ENCODE data around the gene KLHL11. TPM values are rescaled to one million over a fixed set of nuclear protein-coding genes. Genes with fewer than 3 reads are reported as not detected.

The KLHL11 gene, protein sequence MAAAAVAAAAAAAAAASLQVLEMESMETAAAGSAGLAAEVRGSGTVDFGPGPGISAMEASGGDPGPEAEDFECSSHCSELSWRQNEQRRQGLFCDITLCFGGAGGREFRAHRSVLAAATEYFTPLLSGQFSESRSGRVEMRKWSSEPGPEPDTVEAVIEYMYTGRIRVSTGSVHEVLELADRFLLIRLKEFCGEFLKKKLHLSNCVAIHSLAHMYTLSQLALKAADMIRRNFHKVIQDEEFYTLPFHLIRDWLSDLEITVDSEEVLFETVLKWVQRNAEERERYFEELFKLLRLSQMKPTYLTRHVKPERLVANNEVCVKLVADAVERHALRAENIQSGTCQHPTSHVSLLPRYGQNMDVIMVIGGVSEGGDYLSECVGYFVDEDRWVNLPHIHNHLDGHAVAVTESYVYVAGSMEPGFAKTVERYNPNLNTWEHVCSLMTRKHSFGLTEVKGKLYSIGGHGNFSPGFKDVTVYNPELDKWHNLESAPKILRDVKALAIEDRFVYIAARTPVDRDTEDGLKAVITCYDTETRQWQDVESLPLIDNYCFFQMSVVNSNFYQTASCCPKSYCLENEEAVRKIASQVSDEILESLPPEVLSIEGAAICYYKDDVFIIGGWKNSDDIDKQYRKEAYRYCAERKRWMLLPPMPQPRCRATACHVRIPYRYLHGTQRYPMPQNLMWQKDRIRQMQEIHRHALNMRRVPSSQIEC
- total RNA-seq: 10 to 100 TPM; 12.3 to 13.2 TPM

DNA sequence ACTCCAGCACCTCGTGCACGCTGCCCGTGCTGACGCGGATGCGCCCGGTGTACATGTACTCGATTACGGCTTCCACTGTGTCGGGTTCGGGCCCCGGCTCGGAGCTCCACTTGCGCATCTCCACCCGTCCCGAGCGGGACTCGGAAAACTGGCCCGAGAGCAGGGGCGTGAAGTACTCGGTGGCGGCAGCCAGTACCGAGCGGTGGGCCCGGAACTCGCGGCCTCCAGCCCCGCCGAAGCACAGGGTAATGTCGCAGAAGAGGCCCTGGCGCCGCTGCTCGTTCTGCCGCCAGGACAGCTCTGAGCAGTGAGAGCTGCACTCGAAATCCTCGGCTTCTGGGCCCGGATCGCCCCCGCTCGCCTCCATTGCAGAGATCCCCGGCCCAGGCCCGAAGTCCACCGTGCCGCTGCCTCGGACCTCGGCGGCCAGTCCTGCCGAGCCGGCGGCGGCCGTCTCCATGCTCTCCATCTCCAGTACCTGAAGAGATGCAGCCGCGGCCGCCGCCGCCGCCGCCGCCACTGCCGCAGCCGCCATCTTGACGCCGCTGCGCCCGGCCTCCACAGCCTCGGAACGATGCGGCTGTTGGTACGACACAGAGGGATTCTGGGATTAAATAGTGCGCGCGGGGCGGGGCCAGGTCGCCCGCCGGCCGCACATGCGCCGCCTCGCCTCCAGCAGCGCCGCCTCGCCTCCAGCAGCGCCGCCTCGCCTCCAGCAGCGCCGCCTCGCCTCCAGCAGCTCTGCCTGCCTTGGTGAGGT lies at the start of gene KLHL11:
TSS of gene KLHL11 (minus strand) at position 588 of the 760 bp plus-strand sequence. CDS start at position 535, 53 bp downstream.
- POLR2A ChIA-PET: interaction anchor here (0.7 to 2.2 kb wide), 15 partner anchors 9 to 177 kb away, joined by 3 to 8 read pairs (median 3); partner anchors contain the start of genes ACLY, CNP, DNAJC7 and EIF1
- CTCF ChIA-PET: interaction anchor here (0.7 to 3.4 kb wide), 6 partner anchors 11 to 65 kb away, joined by 3 to 14 read pairs (median 4); partner anchors contain the start of genes ODAD4 and P3H4
- Mint-ChIP-seq H3K9me3 (ENCODE audit: insufficient read depth) (no peaks in the 10 kb centered on the region), H3K27me3 (ENCODE audit: low read depth) (no peaks in the 10 kb centered on the region), H3K27ac (no peak within 1 kb of the TSS), H3K4me3 (no peak within 1 kb of the TSS), H3K4me1 (ENCODE audit: low read depth) (peaks cover 25% of the 10 kb centered on the region), H3K36me3 (ENCODE audit: low read depth) (peaks cover 23% of the 10 kb centered on the region)
- peak; percentile 94 for ATAC-seq
- peak; percentile 92 for DNase-seq

DNA sequence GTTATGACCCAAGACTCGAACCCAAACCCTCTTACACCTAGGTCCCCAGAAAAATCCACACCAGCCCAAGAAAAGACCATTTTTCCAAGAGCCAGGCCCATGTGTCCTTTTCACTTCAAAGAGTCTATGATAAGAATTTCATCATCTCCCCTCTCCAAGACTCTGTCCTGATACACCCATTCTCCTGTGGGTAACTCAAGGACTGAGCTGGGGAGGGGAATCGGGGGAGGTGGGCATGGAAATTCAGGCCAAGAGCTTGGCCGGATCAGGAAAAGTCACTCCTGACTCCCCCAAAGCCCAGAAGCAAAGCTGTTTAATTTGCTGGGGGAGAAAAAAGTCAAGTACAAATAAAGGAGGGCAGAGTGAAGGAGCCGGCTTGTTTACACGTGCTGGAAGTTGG lies 49.8 kb upstream of the KLHL11 start:
- Mint-ChIP-seq H3K27me3 (ENCODE audit: low read depth) (no peaks in the 10 kb centered on the region), H3K27ac (peak overlapping the region; percentile 50), H3K36me3 (ENCODE audit: low read depth) (peaks cover 54% of the 10 kb centered on the region), H3K4me3 (no peak overlapping the region), H3K4me1 (ENCODE audit: low read depth) (peaks cover 41% of the 10 kb centered on the region), H3K9me3 (ENCODE audit: insufficient read depth) (no peaks in the 10 kb centered on the region)
- no peak for DNase-seq
- CTCF ChIA-PET: interaction anchor here (1.2 kb wide), 2 partner anchors 45 to 219 kb away, joined by 3 read pairs; no protein-coding TSS in a partner anchor
- POLR2A ChIA-PET: interaction anchor here (1.0 kb wide), 1 partner anchor 16 kb away, joined by 3 read pairs; the partner anchor contains the start of gene ODAD4
- ATAC-seq: no peak

DNA sequence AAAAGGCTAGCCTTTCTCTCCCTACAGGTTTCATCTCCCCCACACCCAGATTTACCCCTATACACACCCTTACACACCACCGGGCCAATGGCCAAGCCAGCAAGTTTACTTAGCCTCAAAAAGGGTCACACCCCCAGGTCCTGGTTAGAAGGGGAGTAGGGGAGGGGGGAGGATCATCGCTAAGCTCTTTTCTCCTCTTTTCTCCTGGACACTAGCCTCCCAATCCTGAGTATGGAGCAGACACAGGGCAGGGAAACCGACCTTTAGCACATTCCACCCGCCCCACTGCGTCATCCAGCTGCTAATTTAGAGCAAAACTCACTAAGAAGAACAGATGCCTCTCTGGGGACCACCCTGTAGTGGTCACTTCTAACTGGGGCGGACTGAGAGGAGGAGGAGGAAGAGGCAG lies 49.1 kb upstream of the KLHL11 start:
- CTCF ChIA-PET: interaction anchor here (1.2 kb wide), 2 partner anchors 46 to 218 kb away, joined by 3 read pairs; no protein-coding TSS in a partner anchor
- Mint-ChIP-seq H3K36me3 (ENCODE audit: low read depth) (peaks cover 60% of the 10 kb centered on the region), H3K4me3 (no peak overlapping the region), H3K4me1 (ENCODE audit: low read depth) (peaks cover 38% of the 10 kb centered on the region), H3K27ac (no peak overlapping the region), H3K27me3 (ENCODE audit: low read depth) (no peaks in the 10 kb centered on the region), H3K9me3 (ENCODE audit: insufficient read depth) (no peaks in the 10 kb centered on the region)
- ATAC-seq (no peak), DNase-seq (no peak)
- POLR2A ChIA-PET: interaction anchor here (0.6 kb wide), 1 partner anchor 12 kb away, joined by 3 read pairs; no protein-coding TSS in a partner anchor

DNA sequence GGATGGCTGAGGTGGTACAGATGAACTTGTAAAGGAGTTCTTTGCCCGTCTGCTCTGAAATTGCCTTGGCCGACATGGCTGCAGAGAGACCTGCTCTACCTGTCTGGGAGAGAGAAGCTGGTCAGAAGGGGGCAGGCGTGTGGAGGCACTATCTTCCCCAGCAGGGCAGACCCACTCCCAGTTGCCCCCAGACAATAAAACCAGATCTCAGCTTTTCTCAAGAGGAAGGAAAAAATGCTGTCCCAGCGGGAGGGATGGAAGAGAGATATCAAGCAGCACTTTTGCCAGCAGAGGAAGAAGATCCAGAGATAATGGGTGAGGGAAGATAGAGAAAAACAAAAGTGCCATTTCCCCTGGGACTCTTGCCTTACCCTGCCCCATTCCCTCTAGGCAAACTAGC lies 48.6 kb upstream of the KLHL11 start:
- peak overlapping the region; percentile 23 for H3K27ac Mint-ChIP-seq
- no peaks in the 10 kb centered on the region for H3K27me3 Mint-ChIP-seq (ENCODE audit: low read depth)
- H3K4me1 Mint-ChIP-seq (ENCODE audit: low read depth): peaks cover 36% of the 10 kb centered on the region
- no peak for ATAC-seq
- H3K36me3 Mint-ChIP-seq (ENCODE audit: low read depth): peaks cover 62% of the 10 kb centered on the region
- no peak overlapping the region for H3K4me3 Mint-ChIP-seq
- no peaks in the 10 kb centered on the region for H3K9me3 Mint-ChIP-seq (ENCODE audit: insufficient read depth)
- POLR2A ChIA-PET: interaction anchor here (0.6 kb wide), 1 partner anchor 12 kb away, joined by 3 read pairs; no protein-coding TSS in a partner anchor
- DNase-seq: no peak
- CTCF ChIA-PET: interaction anchor here (1.2 kb wide), 1 partner anchor 218 kb away, joined by 3 read pairs; no protein-coding TSS in a partner anchor

DNA sequence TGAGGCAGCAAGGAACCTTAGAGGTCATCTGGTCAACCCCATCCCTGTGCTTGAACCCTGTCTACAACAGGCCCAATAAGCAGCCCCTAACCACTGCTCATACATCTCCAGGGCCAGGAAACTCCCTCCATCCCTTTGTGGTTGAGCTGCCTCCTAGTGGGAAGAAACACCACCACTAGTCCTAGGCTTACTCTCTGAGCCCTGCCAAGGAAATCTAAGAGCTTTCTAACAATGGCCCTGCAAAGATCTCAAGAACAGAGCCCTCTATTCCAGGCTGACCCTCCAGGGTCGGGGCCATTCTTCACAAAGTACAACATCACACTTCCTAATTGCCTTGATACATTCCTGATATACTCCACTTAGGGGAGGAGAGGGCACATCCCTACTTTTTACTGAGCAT lies 47.7 kb upstream of the KLHL11 start:
- ChIA-PET CTCF (no interaction called here), POLR2A (interaction anchor here (1.2 kb wide), 1 partner anchor 48 kb away, joined by 5 read pairs; the partner anchor contains the start of gene KLHL11)
- Mint-ChIP-seq H3K27ac (no peak overlapping the region), H3K4me1 (ENCODE audit: low read depth) (peaks cover 36% of the 10 kb centered on the region), H3K9me3 (ENCODE audit: insufficient read depth) (no peaks in the 10 kb centered on the region), H3K36me3 (ENCODE audit: low read depth) (peaks cover 68% of the 10 kb centered on the region), H3K4me3 (no peak overlapping the region), H3K27me3 (ENCODE audit: low read depth) (no peaks in the 10 kb centered on the region)
- DNase-seq (no peak), ATAC-seq (no peak)

DNA sequence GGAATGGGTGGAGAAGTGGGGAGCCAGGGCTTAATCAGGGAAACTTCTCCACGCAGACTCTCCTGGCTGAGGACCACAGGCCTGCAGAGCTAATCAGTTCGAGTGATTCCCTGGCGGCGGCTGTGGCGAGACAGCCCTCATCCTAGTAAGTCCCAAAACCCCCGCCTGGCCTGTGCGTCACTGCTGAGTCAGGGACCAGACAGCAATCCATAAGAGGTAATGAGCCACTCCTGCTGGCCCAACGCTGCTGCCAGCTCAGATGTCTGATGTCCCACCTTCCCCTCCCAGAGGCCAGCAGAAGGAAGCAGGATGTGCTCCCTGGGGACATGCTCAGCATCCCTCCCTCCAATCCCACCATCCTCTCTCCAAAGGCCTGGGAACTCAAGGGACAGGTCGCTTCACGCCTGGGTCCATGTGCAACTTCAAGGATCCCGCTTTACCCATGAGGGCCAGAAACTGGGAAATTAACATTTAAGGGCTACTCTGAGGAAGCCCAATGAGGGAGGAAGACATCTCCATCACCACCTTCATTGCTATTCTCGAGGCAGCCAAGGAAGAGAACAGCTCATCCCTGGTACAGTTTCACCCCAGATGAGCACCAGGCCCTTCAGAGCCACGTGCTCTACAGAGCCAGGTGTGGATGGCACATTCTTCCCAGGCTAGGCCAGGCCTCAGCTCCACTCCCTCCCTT lies 45.6 kb upstream of the KLHL11 start:
- no peaks in the 10 kb centered on the region for H3K9me3 Mint-ChIP-seq (ENCODE audit: insufficient read depth)
- H3K27ac Mint-ChIP-seq: no peak overlapping the region
- CTCF ChIA-PET: no interaction called here
- POLR2A ChIA-PET: no interaction called here
- H3K4me3 Mint-ChIP-seq: no peak overlapping the region
- ATAC-seq: no peak
- DNase-seq: no peak
- H3K27me3 Mint-ChIP-seq (ENCODE audit: low read depth): no peaks in the 10 kb centered on the region
- peaks cover 67% of the 10 kb centered on the region for H3K36me3 Mint-ChIP-seq (ENCODE audit: low read depth)
- H3K4me1 Mint-ChIP-seq (ENCODE audit: low read depth): peaks cover 20% of the 10 kb centered on the region

DNA sequence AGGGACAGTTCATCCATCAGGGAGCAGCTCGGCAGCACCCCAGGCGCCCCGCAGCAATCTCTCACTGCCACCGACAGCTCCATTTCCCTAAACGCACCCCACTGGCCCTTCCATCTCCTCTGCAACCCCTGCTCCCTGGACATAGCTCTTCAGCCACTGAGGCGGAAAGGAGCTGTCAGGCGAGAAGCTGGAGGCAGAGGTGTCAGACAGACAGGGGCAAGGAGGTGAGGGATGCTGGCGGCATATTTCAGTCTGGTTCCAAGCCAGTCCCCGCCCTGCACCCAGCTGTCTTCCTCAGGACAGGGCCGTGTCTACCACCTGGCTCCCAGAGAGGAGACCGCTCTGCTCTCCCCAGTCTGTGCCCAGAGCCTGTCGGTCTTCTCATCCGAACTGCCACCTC lies 43.9 kb upstream of the KLHL11 start:
- ChIA-PET CTCF (no interaction called here), POLR2A (interaction anchor here (1.6 kb wide), 1 partner anchor 9 kb away, joined by 8 read pairs; the partner anchor contains the start of gene ACLY)
- peaks cover 71% of the 10 kb centered on the region for H3K36me3 Mint-ChIP-seq (ENCODE audit: low read depth)

DNA sequence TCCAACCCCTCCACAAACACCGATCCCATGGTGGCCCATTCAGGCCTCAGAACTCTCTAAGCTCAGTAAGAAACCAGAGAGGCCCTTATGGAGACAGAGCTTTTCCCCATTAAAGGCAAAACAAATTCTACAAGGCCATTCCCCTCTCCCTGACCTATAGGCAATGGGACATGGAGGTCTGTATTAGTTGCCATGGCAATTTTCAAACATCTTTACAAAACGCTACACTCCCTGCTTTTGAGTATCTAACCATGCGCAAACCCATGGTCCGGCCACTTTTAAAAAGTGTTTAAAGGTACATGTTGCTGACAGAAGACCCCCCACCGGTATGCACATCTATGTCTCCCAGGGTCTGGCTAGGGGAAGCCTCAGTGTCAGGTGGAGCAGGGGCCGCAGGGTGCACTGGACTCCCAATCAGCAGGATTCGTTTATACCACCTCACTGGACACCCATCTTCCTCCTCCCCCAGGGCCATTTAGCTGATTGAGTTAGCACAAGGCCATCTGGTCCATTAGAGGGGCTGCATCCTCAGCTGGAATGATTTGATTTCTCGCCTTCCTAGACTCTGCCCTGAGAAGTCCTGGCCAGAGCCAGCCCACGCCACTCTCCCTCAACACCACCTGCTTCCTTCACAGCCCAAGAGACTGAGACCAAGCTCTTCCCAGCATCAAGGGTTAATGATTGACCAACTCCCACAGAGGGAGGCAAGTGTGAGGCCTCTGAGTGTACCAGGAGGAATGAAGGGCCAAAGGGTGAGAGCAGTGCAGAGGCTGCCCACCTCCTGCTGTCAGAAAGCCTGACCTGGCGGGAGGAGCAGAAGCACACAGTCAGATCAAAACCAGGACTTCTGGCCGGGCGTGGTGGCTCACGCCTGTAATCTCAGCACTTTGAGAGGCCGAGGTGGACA lies 42.7 kb upstream of the KLHL11 start:
- DNase-seq (no peak), ATAC-seq (no peak)
- Mint-ChIP-seq H3K9me3 (ENCODE audit: insufficient read depth) (no peaks in the 10 kb centered on the region), H3K27me3 (ENCODE audit: low read depth) (no peaks in the 10 kb centered on the region), H3K4me3 (no peak overlapping the region), H3K27ac (no peak overlapping the region), H3K4me1 (ENCODE audit: low read depth) (peaks cover under 1% of the 10 kb centered on the region), H3K36me3 (ENCODE audit: low read depth) (peaks cover 66% of the 10 kb centered on the region)
- POLR2A ChIA-PET: no interaction called here
- CTCF ChIA-PET: no interaction called here

More for the DNA sequence above, 43.9 kb upstream of the KLHL11 start:
- Mint-ChIP-seq H3K27me3 (ENCODE audit: low read depth) (no peaks in the 10 kb centered on the region), H3K4me1 (ENCODE audit: low read depth) (peaks cover 6% of the 10 kb centered on the region), H3K27ac (no peak overlapping the region), H3K4me3 (no peak overlapping the region), H3K9me3 (ENCODE audit: insufficient read depth) (no peaks in the 10 kb centered on the region)
- ATAC-seq (no peak), DNase-seq (no peak)

DNA sequence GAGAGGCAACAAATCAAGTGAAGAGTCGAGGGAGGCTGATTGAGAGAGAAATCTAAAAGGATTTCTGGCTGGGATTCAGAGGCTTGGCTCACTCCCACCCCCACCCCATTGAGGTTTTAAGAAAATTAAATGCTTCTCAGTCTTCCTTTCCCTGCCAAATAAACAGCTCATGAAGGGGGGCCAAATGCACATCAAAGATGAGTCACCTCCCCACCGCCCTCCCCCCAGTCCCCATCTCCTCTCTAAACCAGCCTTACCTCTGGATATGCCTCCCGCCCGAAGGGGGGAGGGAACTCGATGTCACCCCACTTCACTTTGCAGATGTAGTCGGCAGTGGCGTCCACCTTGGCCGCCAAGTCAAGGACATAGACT lies 41.9 kb upstream of the KLHL11 start:
- ATAC-seq (no peak), DNase-seq (no peak)
- Mint-ChIP-seq H3K4me3 (no peak overlapping the region), H3K36me3 (ENCODE audit: low read depth) (peaks cover 61% of the 10 kb centered on the region), H3K4me1 (ENCODE audit: low read depth) (no peaks in the 10 kb centered on the region), H3K27me3 (ENCODE audit: low read depth) (no peaks in the 10 kb centered on the region), H3K27ac (no peak overlapping the region), H3K9me3 (ENCODE audit: insufficient read depth) (no peaks in the 10 kb centered on the region)
- POLR2A ChIA-PET: no interaction called here
- CTCF ChIA-PET: no interaction called here

DNA sequence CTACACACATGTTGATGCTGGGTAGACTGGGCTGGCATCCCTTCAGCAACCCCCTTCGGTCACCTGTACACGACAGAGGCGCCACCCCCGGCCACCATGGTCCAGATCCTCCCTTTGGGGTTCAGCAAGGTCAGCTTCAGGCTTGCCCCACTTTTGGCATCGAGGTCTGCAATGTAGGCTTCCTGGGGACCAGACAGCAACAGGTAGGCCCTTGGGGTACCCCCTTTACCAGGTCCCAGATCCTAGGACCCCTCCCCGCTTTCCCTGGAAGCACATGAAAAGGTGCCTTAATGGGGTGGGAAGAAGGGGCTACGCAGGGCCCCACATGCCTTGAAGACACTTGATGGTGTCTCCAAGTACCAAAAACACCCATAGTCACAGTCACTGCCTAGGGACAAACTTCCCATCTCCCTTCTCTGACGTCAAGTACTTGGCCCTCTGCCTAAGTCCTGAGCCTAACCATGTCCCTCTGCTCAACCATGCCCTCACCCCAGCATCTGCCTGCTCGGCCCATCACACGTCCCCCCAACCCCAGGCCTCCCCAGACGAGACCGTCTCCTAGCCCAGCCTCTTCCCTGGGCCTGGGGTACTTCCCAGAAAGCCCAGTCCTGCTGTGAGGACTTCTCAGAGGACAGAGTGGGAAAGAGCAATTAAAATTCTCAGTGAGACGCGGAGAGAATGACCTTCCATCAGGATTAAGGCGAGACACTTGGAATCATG lies 41.4 kb upstream of the KLHL11 start:
- Mint-ChIP-seq H3K36me3 (ENCODE audit: low read depth) (peaks cover 64% of the 10 kb centered on the region), H3K27ac (no peak overlapping the region), H3K4me3 (no peak overlapping the region), H3K4me1 (ENCODE audit: low read depth) (no peaks in the 10 kb centered on the region), H3K27me3 (ENCODE audit: low read depth) (no peaks in the 10 kb centered on the region), H3K9me3 (ENCODE audit: insufficient read depth) (no peaks in the 10 kb centered on the region)
- DNase-seq (no peak), ATAC-seq (no peak)
- ChIA-PET POLR2A (interaction anchor here (1.2 kb wide), 1 partner anchor 42 kb away, joined by 3 read pairs; the partner anchor contains the start of gene KLHL11), CTCF (no interaction called here)
